Heart left ventricle (tissue), 16 donors: ENCODE measurements around the gene NFXL1. TPM values are rescaled to one million over a fixed set of nuclear protein-coding genes. Genes with fewer than 3 reads are reported as not detected.

Experiments used
- ATAC-seq, 4 donors: fragments of 200-7000 bp; cut with Tn5 transposase; one replicate each; pipeline ENCODE4 v1.9.1; 2020 to 2022; ENCODE audit warnings: moderate library complexity in 4 of 4, mild to moderate bottlenecking in 3 of 4, moderate number of reproducible peaks in 1 of 4
- DNase-seq, 5 donors: peaks; one replicate each; pipeline ENCODE4 v3.0.0-alpha.2; 2020
- H3K27ac ChIP-seq, 12 donors: fragments of 200-600 bp; sonication (generic) in 4 of 12; one replicate each; pipeline versions ENCODE4 v1.5.0 to v1.8.0; 2016 to 2022; ENCODE audit warnings: mild to moderate bottlenecking in 2 of 12
- H3K27me3 ChIP-seq, 9 donors: fragments of 200-600 bp; sonication (generic) in 2 of 9; one replicate each; pipeline versions ENCODE4 v1.5.1 to v1.8.0; 2016 to 2022; ENCODE audit warnings: mild to moderate bottlenecking in 3 of 9
- H3K36me3 ChIP-seq, 9 donors: fragments of 200-600 bp; sonication (generic) in 2 of 9; one replicate each; pipeline versions ENCODE4 v1.5.0 to v1.8.0; 2018 to 2022; ENCODE audit warnings: mild to moderate bottlenecking in 2 of 9
- H3K4me1 ChIP-seq, 12 donors: fragments of 200-600 bp; sonication (generic) in 4 of 12; one replicate each; pipeline versions ENCODE4 v1.5.0 to v1.8.0; 2016 to 2022; ENCODE audit warnings: mild to moderate bottlenecking in 3 of 12
- H3K4me3 ChIP-seq, 12 donors: fragments of 200-600 bp; sonication (generic) in 4 of 12; one replicate each; pipeline versions ENCODE4 v1.5.0 to v1.8.0; 2017 to 2022; ENCODE audit warnings: mild to moderate bottlenecking in 9 of 12, moderate library complexity in 4 of 12
- H3K9me3 ChIP-seq, 12 donors: fragments of 200-600 bp; sonication (generic) in 4 of 12; one replicate each; pipeline versions ENCODE4 v1.5.0 to v1.8.0; 2016 to 2022; ENCODE audit warnings: mild to moderate bottlenecking in 1 of 12
- POLR2A ChIP-seq, 2 donors: fragments of 450-650 bp; IDR thresholded peaks; one replicate each; pipeline ENCODE4 v1.6.1; 2017; ENCODE audit warnings: antibody characterized with exemption in 2 of 2, mild to moderate bottlenecking in 2 of 2, moderate library complexity in 2 of 2
- WGBS, 4 donors: extraction: QIAGEN DNeasy Blood & Tissue Kit in 2 of 4; methylation state at CpG; one replicate each; pipeline versions ENCODE4 v1.1.5 to v1.1.7; 2013 to 2018; 5-methylcytosine and 5-hydroxymethylcytosine counted together
- intact Hi-C, 10 donors: fragments of 100-400 bp; cut with DNase I; formaldehyde crosslinking; loops; one replicate each; pipeline versions ENCODE4 v1.11.1 to v1.14.2; 2022
- polyA plus RNA-seq, 2 donors: library from polyadenylated mRNA; stranded (reverse); fragments of 200-250 nt; gene quantifications; one replicate each; pipeline ENCODE4 v1.2.3, GENCODE V29; 2013
- total RNA-seq, 9 donors: library from RNA; depleted of rRNA in 2 of 9; stranded (reverse); fragments of >200 nt in 2 of 9; fragmentation: NEBNext Ultra II Directional in 3 of 9; extraction: Animal tissue kit (Norgen Biotek cat#: 25700) in 3 of 9; gene quantifications; one replicate each; pipeline versions ENCODE4 v1.1.0 to v1.2.4, GENCODE V29; 2016 to 2023
- TF ChIP-seq, protein P1 (sequence below), 12 donors: fragments of 200-600 bp; sonication (generic) in 4 of 12; IDR thresholded peaks; one replicate each; pipeline versions ENCODE4 v1.5.0 to v1.8.0; 2018 to 2022; ENCODE audit warnings: antibody characterized with exemption in 12 of 12, mild to moderate bottlenecking in 5 of 12
- donor health status: ischemic (EF 13 %, LVEDD 7.1; RV severe dilation, severe dysfunction).
- donor health status: healthy with polysubstance abuse.
- donor health status: DM: no; HTN: yes; CAD: no.
- donor health status: DM: no; HTN: no; CAD: no.
- donor health status: ischemic (EF 25% LVEDD 6.9; RV normal size, moderate dysfunction).
- donor health status: ischemic (EF 25% LVEDD 5.7; RV mildly dilated, moderate dysfunction).
- donor health status: healthy.
- donor health status: DM: yes; HTN: yes; CAD: no.
- donor health status: ischemic (EF 35%, LVEDD 5.7; RV mildly dilated, moderate dysfunction).
- donor health status: nonischemic (EF 11% LVEDD 7.7; RV severe dilation, severe dysfunction).
- donor health status: DM: yes; HTN: yes; CAD: no.
- donor health status: PGD.
- donor health status: ischemic (EF 29% LVEDD 5.4; RV normal size, mild dysfunction).
- donor health status: nonischemic (EF 23%, LVEDD 6.1; RV moderate dilation, normal function).

NFXL1 gene
- total and polyA plus RNA-seq, 11 donors = 2.8 to 7.3 (median 5.3) TPM

DNA sequence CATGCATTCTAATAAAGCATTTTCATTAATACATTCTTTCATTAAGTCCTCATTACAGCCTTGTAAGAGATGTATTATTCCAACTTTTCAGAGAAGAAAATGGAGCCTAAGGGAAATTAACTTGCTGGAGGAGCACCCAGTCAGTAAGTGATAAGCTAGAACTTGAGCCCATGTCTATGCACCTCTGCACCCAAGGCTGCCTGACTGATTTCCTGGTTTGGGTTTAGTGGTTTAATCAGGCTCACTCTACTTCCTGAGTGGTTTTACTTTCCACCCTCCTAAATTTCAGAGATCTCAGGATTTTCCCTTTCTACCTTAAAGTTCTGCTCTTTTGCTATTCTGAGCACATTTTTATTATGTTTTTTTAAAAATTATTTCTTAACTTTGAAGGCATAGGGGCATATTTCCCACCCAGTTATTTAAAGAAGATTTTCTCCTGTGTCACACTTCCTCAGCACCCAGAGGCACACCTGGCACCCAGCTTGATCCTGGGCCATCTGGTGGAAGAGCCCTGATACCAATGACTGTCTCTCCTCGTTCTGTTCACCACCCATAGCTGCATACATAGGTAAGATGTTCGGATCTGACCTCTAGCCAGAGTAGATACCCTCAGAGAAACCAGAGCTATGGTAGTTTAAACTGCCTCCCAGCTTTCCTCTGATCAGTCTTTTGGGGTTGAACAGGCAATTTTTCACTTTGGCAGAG, 86.9 kb downstream of the NFXL1 start:
- peaks cover 0 to 25% (median 0%) of the 10 kb centered on the region in 12 donors for H3K4me1 ChIP-seq
- peak overlapping the region in 5 of 12 donors; percentile 25 to 58 (median 32) for H3K27ac ChIP-seq
- ATAC-seq (no peak), DNase-seq (no peak)
- no peak overlapping the region for H3K4me3 ChIP-seq
- H3K36me3 ChIP-seq = no peaks in the 10 kb centered on the region
- intact Hi-C loops = loop anchor here in 3 of 10 donors (2.0 to 5.0 kb wide), 3 partner anchors 43 to 83 kb away; no protein-coding TSS in a partner anchor
- TF ChIP-seq, protein P1, sequence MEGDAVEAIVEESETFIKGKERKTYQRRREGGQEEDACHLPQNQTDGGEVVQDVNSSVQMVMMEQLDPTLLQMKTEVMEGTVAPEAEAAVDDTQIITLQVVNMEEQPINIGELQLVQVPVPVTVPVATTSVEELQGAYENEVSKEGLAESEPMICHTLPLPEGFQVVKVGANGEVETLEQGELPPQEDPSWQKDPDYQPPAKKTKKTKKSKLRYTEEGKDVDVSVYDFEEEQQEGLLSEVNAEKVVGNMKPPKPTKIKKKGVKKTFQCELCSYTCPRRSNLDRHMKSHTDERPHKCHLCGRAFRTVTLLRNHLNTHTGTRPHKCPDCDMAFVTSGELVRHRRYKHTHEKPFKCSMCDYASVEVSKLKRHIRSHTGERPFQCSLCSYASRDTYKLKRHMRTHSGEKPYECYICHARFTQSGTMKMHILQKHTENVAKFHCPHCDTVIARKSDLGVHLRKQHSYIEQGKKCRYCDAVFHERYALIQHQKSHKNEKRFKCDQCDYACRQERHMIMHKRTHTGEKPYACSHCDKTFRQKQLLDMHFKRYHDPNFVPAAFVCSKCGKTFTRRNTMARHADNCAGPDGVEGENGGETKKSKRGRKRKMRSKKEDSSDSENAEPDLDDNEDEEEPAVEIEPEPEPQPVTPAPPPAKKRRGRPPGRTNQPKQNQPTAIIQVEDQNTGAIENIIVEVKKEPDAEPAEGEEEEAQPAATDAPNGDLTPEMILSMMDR (IDR thresholded peaks at IDR 0.05) = no peak
- TF ChIP-seq POLR2A (IDR thresholded peaks at IDR 0.05) = no peak
- 40 to 67% (median 56%) methylated on average over 2 of the region's 2 CpGs for WGBS, 4 donors
- H3K9me3 ChIP-seq = no peaks in the 10 kb centered on the region
- no peaks in the 10 kb centered on the region for H3K27me3 ChIP-seq

DNA sequence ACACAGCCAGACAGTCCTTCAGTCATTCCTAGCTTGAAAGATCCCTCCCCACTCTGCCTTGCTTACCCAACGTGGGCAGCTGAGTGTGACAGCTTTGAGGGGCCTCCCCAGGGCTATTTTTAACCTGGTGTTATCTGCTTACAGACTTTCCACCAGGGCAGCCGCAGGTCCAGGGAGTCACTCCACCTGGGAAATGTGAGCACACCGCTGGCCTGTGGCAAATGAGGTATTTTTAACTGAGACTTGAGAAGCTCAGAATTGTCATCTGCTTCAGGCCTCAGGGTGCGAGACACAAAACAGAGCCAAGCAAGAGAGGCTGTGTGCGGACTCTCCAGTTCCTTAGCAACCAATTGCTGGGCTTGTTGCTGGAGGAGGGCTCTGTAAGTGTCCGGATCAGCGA, 89.5 kb downstream of the NFXL1 start:
- intact Hi-C loops = loop anchor here in 2 of 10 donors (5.0 kb wide), 2 partner anchors 38 to 78 kb away; no protein-coding TSS in a partner anchor
- H3K36me3 ChIP-seq = no peaks in the 10 kb centered on the region
- ATAC-seq (peak; percentile 85 to 95 (median 94)), DNase-seq (peak; percentile 37 to 89 (median 68))
- H3K4me1 ChIP-seq = peaks cover 0 to 31% (median 0%) of the 10 kb centered on the region in 12 donors
- peak overlapping the region in 3 of 12 donors; percentile 0 to 22 (median 14) for H3K4me3 ChIP-seq
- no peak for TF ChIP-seq POLR2A (IDR thresholded peaks at IDR 0.05)
- TF ChIP-seq, protein P1 (IDR thresholded peaks at IDR 0.05) = no peak
- H3K9me3 ChIP-seq = no peaks in the 10 kb centered on the region
- H3K27me3 ChIP-seq = no peaks in the 10 kb centered on the region
- WGBS, 4 donors = 12 to 47% (median 24%) methylated on average over 3 to 7 of the region's 7 CpGs
- peak overlapping the region in 11 of 12 donors; percentile 55 to 85 (median 75) for H3K27ac ChIP-seq

DNA sequence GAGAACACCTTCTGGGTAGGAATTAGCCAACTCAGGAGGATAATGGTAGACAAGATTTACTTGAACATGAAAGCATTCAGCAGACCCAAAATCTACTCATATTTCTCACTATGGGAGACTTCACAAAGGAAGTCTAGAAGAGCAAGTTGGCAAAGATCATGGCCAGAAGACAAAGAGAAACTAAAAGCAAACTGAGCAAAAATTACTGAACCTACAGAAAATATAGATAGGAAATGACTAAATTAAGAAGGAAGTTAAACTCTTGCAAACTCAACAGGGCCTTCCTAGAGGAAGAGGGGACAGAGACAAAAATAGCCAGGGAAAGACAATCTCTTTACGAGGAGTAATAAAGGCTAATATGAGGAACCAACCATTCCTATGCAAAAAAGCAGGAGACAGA, 95.2 kb downstream of the NFXL1 start:
- H3K36me3 ChIP-seq = no peaks in the 10 kb centered on the region
- H3K9me3 ChIP-seq = no peaks in the 10 kb centered on the region
- TF ChIP-seq, protein P1 (IDR thresholded peaks at IDR 0.05) = no peak
- TF ChIP-seq POLR2A (IDR thresholded peaks at IDR 0.05) = no peak
- intact Hi-C loops = loop anchor here in 1 of 10 donors (5.0 kb wide), 1 partner anchor 72 kb away; no protein-coding TSS in a partner anchor
- H3K27me3 ChIP-seq = no peaks in the 10 kb centered on the region
- DNase-seq = no peak
- H3K4me1 ChIP-seq = peaks cover 0 to 22% (median 0%) of the 10 kb centered on the region in 12 donors
- no peak for ATAC-seq
- peak overlapping the region in 2 of 12 donors; percentile 57 to 59 for H3K27ac ChIP-seq
- no peak overlapping the region for H3K4me3 ChIP-seq
- WGBS, 4 donors = 8 to 25% (median 19%) methylated on average over 1 of the region's 1 CpG

DNA sequence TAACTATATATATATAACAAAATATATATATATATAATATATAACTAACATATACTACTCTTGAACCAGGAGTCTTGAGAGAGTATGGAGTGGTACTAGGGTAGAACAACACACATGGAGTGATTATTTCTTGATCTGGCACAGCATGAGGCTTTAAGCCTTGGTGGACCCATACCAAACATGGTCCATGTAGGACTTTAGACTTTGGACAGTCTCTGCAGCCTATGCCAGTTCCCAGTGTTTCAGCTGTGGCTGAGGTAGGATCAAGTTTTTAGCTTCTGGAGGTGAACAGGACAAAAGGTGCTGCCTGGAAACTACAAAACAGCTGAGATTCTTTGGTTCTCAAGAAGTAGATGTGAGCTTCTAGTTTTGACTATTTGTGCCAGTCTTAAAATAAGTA, 97.1 kb downstream of the NFXL1 start:
- no peak for ATAC-seq
- Histone ChIP-seq H3K36me3 (no peaks in the 10 kb centered on the region), H3K9me3 (no peaks in the 10 kb centered on the region), H3K27ac (no peak overlapping the region), H3K4me3 (no peak overlapping the region), H3K4me1 (peaks cover 0 to 17% (median 0%) of the 10 kb centered on the region in 12 donors), H3K27me3 (no peaks in the 10 kb centered on the region)
- intact Hi-C loops = loop anchor here in 1 of 10 donors (5.0 kb wide), 1 partner anchor 70 kb away; no protein-coding TSS in a partner anchor
- TF ChIP-seq, protein P1 (IDR thresholded peaks at IDR 0.05) = no peak
- no peak for TF ChIP-seq POLR2A (IDR thresholded peaks at IDR 0.05)
- DNase-seq = no peak
